Mesothelial cell of epicardium (in vitro differentiated cells): Measurements from ENCODE around the gene CBX1. TPM values are rescaled to one million over a fixed set of nuclear protein-coding genes. Genes with fewer than 3 reads are reported as not detected.
A peak's percentile ranks its signal among the peaks of the same experiment; 100 is the strongest.
"Not testable (repeated sequence)": the region's sequence is repeated elsewhere in the genome, so short reads cannot be mapped to it uniquely, and the experiment has no call there.

Experiments
- DNase-seq, 2 experiments: peaks; one replicate each; pipeline ENCODE4 v3.0.0; 2021; ENCODE audit warnings: low spot score in 2 of 2; ENCODE audit not compliant: unreplicated experiment in 2 of 2
- H3K27ac Mint-ChIP-seq: 2 replicates; pipeline ENCODE4 v1.8.0; 2021; ENCODE audit warnings: mixed read lengths
- H3K27me3 Mint-ChIP-seq: 2 replicates; pipeline ENCODE4 v1.8.0; 2021; ENCODE audit warnings: low read depth, mixed read lengths
- H3K36me3 Mint-ChIP-seq: 2 replicates; pipeline ENCODE4 v1.8.0; 2021; ENCODE audit warnings: mixed read lengths
- H3K4me1 Mint-ChIP-seq: 2 replicates; pipeline ENCODE4 v1.8.0; 2021; ENCODE audit warnings: mixed read lengths
- H3K4me3 Mint-ChIP-seq: 2 replicates; pipeline ENCODE4 v1.8.0; 2021; ENCODE audit warnings: mild to moderate bottlenecking, moderate library complexity, mixed read lengths
- H3K9me3 Mint-ChIP-seq: 2 replicates; pipeline ENCODE4 v1.8.0; 2021; ENCODE audit warnings: mixed read lengths
- CTCF ChIP-seq: fragments of 200-600 bp; sonication (generic); IDR thresholded peaks from one replicate; pipeline ENCODE4 v1.5.0; 2021; ENCODE audit warnings: antibody characterized with exemption; ENCODE audit not compliant: unreplicated experiment
- total RNA-seq: library from RNA; stranded (reverse); gene quantifications from 3 replicates; pipeline ENCODE4 v1.2.1, GENCODE V29; 2021

CBX1 gene
- total RNA-seq, 1 donor from 2014 or later = 142 TPM

GRCh38 chr17:48068491-48068961, 32.8 kb downstream of the CBX1 start:
- Mint-ChIP-seq H3K27me3 (no peaks in the 10 kb centered on the region), H3K36me3 (peaks cover 23% of the 10 kb centered on the region), H3K4me1 (no peaks in the 10 kb centered on the region), H3K4me3 (no peak overlapping the region), H3K27ac (no peak overlapping the region), H3K9me3 (no peaks in the 10 kb centered on the region)
- no peak for DNase-seq
- TF ChIP-seq CTCF = peak; percentile 38

GRCh38 chr17:48067808-48068207, 33.5 kb downstream of the CBX1 start:
- H3K36me3 Mint-ChIP-seq = peaks cover 21% of the 10 kb centered on the region
- not testable (repeated sequence) for DNase-seq, H3K9me3 Mint-ChIP-seq, H3K27ac Mint-ChIP-seq, H3K4me3 Mint-ChIP-seq, H3K27me3 Mint-ChIP-seq, H3K4me1 Mint-ChIP-seq

GRCh38 chr17:48067245-48067644, 34.0 kb downstream of the CBX1 start:
- no peak for TF ChIP-seq CTCF
- no peaks in the 10 kb centered on the region for H3K9me3 Mint-ChIP-seq
- H3K27me3 Mint-ChIP-seq = no peaks in the 10 kb centered on the region
- no peak for DNase-seq
- H3K27ac Mint-ChIP-seq = no peak overlapping the region
- no peak overlapping the region for H3K4me3 Mint-ChIP-seq
- no peaks in the 10 kb centered on the region for H3K4me1 Mint-ChIP-seq
- H3K36me3 Mint-ChIP-seq = peaks cover 23% of the 10 kb centered on the region

- peaks cover 23% of the 10 kb centered on the region for H3K36me3 Mint-ChIP-seq
- H3K4me1 Mint-ChIP-seq = no peaks in the 10 kb centered on the region
- no peak overlapping the region for H3K4me3 Mint-ChIP-seq
- no peak for DNase-seq
- H3K27ac Mint-ChIP-seq = peak overlapping the region; percentile 51
- TF ChIP-seq CTCF = no peak
- H3K27me3 Mint-ChIP-seq = no peaks in the 10 kb centered on the region
- no peaks in the 10 kb centered on the region for H3K9me3 Mint-ChIP-seq
These were observed 34.6 kb downstream of the CBX1 start for GRCh38 chr17:48066656-48067055.

- H3K27me3 Mint-ChIP-seq = no peaks in the 10 kb centered on the region
- H3K36me3 Mint-ChIP-seq = peaks cover 26% of the 10 kb centered on the region
- H3K4me3 Mint-ChIP-seq = no peak overlapping the region
- no peak for TF ChIP-seq CTCF
- no peaks in the 10 kb centered on the region for H3K4me1 Mint-ChIP-seq
- no peaks in the 10 kb centered on the region for H3K9me3 Mint-ChIP-seq
- no peak for DNase-seq
- H3K27ac Mint-ChIP-seq = no peak overlapping the region
These were observed 35.1 kb downstream of the CBX1 start for GRCh38 chr17:48066192-48066591.

- Mint-ChIP-seq H3K9me3 (no peaks in the 10 kb centered on the region), H3K27ac (no peak overlapping the region), H3K4me1 (no peaks in the 10 kb centered on the region), H3K4me3 (no peak overlapping the region), H3K27me3 (no peaks in the 10 kb centered on the region), H3K36me3 (peaks cover 34% of the 10 kb centered on the region)
- DNase-seq = no peak
- TF ChIP-seq CTCF = no peak
These were observed 36.6 kb downstream of the CBX1 start for GRCh38 chr17:48064638-48065037.
